ENCODE data around the gene EIF4G3.
"Not testable (repeated sequence)": the region's sequence is repeated elsewhere in the genome, so short reads cannot be mapped to it uniquely, and the experiment has no call there.

Gene EIF4G3

GRCh38 chr1:21099034-21099868 lies 77.4 kb downstream of the EIF4G3 start:
- DNase-seq = no peak

DNA sequence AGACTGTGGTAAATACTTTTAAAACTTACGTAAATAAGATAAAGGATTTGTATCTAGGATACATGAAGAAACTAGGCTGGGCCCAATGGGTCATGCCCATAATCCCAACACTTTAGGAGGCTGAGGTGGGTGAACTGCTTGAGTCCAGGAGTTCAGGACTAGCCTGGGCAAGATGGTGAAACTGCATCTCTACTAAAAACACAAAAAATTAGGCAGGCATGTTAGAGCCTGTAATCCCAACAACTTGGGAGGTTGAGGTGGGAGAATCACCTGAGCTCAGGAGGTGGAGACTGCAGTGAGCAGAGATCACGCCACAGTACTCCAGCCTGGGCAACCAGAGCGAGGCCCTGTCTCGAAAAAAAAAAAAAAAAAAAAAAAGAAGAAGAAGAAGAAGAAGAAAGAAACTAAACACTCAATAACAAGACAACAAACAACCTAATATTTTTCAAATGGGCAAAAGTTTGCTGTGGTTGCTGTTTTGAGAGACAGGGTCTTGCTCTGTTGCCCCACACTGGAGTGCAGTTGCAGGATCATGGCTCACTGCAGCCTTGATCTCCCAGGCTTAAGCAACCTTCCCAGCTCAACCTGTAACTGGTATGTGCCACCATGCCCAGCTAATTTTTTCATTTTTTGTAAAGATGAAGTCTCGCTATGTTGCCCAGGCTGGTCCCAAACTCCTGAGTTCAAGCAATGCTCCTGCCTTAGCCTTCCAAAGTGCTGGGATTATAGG lies 78.3 kb downstream of the EIF4G3 start:
- DNase-seq = no peak

GRCh38 chr1:21097729-21098128 lies 79.0 kb downstream of the EIF4G3 start:
- DNase-seq = no peak

DNA sequence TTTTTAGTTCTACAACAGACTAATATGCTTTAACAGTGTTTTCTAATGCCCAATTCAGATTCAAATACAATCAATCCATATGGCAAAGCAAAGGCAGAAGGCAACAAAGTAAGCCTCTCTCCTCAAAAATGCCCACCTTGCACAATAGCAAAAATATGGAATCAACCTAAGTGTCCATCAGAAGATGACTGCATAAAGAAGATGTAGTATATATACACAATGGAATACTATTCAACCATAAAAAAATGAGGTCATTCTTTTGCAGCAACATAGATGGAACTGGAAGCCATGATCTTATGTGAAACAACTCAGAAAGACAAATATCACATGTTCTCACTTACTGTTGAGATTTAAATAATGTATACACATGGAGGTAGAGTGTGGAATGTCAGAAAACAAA lies 80.7 kb downstream of the EIF4G3 start:
- DNase-seq = no peak

DNA sequence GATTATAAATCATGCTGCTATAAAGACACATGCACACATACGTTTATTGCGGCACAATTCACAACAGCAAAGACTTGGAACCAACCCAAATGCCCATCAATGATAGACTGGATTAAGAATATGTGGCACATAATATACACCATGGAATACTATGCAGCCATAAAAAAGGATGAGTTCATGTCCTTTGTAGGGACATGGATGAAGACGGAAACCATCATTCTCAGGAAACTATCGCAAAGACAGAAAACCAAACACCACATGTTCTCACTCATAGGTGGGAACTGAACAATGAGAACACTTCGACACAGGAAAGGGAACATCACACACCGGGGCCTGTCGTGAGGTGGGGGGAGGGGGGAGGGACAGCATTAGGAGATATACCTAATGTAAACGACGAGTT lies 82.4 kb downstream of the EIF4G3 start:
- DNase-seq = not testable (repeated sequence)

GRCh38 chr1:21093271-21093958 lies 83.3 kb downstream of the EIF4G3 start:
- DNase-seq = not testable (repeated sequence)

DNA sequence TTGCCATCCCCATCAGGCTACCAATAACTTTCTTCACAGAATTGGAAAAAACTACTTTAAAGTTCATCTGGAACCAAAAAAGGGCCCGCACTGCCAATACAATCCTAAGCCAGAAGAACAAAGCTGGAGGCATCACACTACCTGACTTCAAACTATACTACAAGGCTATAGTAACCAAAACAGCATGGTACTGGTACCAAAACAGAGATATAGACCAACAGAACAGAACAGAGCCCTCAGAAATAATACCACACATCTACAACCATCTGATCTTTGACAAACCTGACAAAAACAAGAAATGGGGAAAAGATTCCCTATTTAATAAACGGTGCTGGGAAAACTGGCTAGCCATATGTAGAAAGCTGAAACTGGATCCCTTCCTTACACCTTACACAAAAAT lies 84.2 kb downstream of the EIF4G3 start:
- DNase-seq = not testable (repeated sequence)

DNA sequence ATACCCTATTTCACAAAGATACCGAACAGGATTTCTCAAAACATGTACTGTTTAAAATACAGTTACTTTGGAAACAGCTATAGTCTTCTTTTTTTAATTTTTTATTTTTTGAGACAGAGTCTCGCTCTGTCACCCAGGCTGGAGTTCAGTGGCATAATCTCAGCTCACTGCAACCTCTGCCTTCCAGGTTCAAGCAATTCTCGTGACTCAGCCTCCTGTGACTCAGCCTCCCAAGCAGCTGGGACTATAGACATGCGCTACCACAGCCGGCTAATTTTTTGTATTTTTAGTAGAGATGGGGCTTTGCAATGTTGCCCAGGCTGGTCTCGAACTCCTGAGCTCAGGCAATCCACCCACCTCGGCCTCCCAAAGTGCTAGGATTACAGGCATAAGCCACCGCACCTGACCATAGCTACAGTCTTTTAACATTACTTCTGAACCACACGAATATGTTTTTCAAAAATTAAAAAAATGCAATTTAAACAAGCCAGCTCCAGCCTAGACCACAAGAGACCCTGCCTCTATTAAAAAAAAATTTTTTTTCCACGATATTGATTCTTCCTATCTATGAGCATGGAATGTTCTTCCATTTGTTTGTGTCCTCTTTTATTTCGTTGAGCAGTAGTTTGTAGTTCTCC lies 85.5 kb downstream of the EIF4G3 start:
- not testable (repeated sequence) for DNase-seq

GRCh38 chr1:21090463-21090862 lies 86.2 kb downstream of the EIF4G3 start:
- DNase-seq = no peak

DNA sequence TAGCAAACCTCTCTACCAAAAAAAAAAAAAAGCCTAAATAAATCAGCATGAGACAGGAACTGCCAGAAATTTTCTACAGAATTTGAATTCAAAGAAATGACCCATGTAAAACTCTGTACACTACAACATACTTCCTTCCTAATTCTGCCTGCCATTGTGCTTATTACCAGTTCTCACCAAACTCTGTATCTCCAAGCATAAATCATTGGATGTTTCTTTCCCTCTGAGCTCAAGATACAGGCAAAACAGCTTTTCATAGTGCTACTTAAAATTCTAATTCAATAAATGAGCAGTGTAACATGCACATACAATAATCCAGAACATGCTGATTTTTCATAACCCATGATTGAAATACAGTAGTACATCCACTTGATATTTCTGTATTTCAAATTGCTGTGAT lies 87.0 kb downstream of the EIF4G3 start:
- DNase-seq = no peak

GRCh38 chr1:21089299-21089698 lies 87.4 kb downstream of the EIF4G3 start:
- DNase-seq = no peak

DNA sequence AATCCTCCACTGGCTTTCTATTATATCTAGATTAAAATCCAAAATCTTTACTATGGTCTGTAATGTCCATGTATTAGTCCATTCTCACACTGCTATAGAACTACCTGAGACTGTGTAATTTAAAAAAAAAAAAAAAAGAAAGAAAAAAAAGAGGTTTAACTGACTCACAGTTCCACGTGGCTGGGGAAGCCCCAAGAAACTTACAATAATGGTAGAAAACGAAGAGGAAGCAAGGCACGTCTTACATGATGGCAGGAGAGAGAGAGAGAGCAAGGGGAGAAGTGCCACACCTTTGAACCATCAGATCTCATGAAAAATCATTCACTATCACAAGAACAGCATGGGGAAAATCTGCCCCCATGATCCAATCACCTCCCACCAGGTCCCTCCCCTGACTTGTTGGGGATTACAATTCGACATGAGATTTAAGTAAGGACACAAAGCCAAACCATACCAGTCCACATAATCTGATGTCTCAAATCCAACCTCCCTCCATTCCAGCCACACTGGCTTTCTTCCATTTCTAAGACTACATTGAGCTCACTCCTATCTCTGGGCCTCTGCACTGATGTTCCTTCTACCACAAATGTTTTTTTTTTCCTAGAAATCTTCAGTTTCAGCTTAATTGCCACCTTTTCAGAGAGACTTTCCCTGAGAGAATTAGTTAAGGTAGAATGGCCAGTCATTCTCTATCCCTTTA lies 92.4 kb downstream of the EIF4G3 start:
- no peak for DNase-seq

DNA sequence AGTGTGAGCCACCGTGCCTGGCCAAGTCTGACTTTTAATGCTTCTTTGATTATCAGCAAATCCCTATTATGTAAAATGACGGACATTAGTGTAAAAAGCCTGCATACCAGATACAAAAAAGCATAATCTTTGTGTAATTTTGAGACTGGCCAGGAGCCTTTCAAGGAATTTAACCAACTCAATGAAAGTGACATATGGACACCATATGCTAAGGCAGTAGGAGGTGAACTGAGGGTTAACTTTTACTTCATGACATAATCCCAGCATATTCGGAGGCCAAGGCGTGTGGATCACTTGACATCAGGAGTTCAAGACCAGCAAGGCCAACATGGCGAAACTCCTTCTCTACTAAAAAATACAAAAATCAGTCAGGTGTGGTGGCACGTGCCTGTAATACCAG lies 94.6 kb downstream of the EIF4G3 start:
- DNase-seq = no peak

GRCh38 chr1:21077085-21077484 lies 99.6 kb downstream of the EIF4G3 start:
- DNase-seq = no peak

- no peak for DNase-seq
Observed at GRCh38 chr1:21072721-21073120, 104.0 kb downstream of the EIF4G3 start.

DNA sequence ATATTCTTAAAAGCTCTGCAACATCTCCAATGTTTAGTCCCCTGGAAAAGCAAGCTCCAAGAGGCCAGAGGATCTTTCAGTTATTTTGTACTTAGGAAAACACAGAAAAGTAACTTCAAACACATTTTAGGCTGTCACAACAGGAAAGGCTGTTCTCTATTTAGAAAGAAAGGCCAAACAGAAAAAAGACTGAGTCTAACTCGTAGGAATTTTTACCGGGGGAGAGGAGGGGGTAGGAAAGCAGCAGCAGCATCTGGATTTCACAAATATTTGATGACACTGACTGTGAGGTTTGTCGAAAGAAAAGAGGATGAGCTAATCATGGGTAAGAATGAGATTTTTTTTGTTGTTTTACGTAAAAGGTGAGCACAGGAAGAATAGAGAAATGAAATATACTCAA lies 107.1 kb downstream of the EIF4G3 start:
- DNase-seq = no peak

GRCh38 chr1:21068937-21069336 lies 107.8 kb downstream of the EIF4G3 start:
- DNase-seq = no peak

DNA sequence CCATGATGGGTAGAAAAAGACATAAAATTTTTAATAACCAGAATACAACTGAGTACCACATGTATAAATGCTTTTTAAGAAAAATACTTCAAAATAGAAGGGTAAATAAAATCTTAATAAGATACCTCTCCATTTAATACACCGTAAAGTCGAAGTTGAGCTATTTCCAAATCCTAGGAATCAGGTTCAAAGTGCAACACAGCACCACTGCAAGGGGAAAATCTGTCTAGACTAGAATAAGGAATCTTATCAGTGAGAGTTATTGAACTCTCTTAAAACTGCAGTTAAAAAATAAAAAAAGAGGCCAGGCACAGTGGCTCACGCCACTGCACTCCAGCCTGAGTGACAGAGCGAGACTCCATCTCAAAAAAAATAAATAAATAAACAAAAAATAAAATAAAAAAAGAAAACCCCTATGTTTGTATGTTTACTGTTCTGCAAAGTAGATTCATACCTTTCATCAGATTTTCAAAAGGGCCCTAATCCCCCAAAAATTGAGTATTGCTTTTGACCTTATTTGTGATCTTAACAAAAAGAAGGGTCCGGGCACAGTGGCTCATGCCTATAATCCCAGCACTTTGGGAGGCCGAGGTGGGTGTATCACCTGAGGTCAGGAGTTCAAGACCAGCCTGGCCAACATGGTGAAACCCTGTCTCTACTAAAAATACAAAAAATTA lies 109.0 kb downstream of the EIF4G3 start:
- DNase-seq = no peak

- no peak for DNase-seq
Observed at GRCh38 chr1:21066356-21067012, 110.2 kb downstream of the EIF4G3 start.

- DNase-seq = no peak
Observed at GRCh38 chr1:21065851-21066250, 110.8 kb downstream of the EIF4G3 start.

- no peak for DNase-seq
Observed at GRCh38 chr1:21064057-21064456, 112.6 kb downstream of the EIF4G3 start.

Measured in NCI-H146 (cell line).